Chondrocyte (in vitro differentiated cells): ENCODE results near the gene MTX3. TPM values are rescaled to one million over a fixed set of nuclear protein-coding genes. Genes with fewer than 3 reads are reported as not detected.
A peak's percentile ranks its signal among the peaks of the same experiment; 100 is the strongest.

Experiments
- DNase-seq: peaks from one replicate; pipeline ENCODE4 v3.0.0; 2021; ENCODE audit warnings: mixed read lengths, low spot score
- H3K27ac Mint-ChIP-seq: one replicate; pipeline ENCODE4 v1.8.0; 2021; ENCODE audit warnings: mild to moderate bottlenecking, moderate library complexity, mixed read lengths; ENCODE audit not compliant: unreplicated experiment
- H3K27me3 Mint-ChIP-seq: 2 replicates; pipeline ENCODE4 v1.8.0; 2021; ENCODE audit warnings: low read depth, mixed read lengths
- H3K36me3 Mint-ChIP-seq: 2 replicates; pipeline ENCODE4 v1.8.0; 2021; ENCODE audit warnings: low read depth, mixed read lengths
- H3K4me1 Mint-ChIP-seq: 2 replicates; pipeline ENCODE4 v1.8.0; 2021; ENCODE audit warnings: low read depth, mild to moderate bottlenecking, mixed read lengths
- H3K4me3 Mint-ChIP-seq: one replicate; pipeline ENCODE4 v1.8.0; 2021; ENCODE audit warnings: mild to moderate bottlenecking, moderate library complexity, mixed read lengths; ENCODE audit not compliant: unreplicated experiment
- H3K9me3 Mint-ChIP-seq: 2 replicates; pipeline ENCODE4 v1.8.0; 2021; ENCODE audit warnings: low read depth, mixed read lengths
- total RNA-seq: library from RNA; stranded (reverse); gene quantifications from 3 replicates; pipeline ENCODE4 v1.2.1, GENCODE V29; 2021
- TF ChIP-seq, protein P1 (sequence below): fragments of 200-600 bp; sonication (generic); IDR thresholded peaks from 2 replicates; pipeline ENCODE4 v1.5.0; 2021; ENCODE audit warnings: antibody characterized with exemption, mild to moderate bottlenecking, moderate library complexity

Gene MTX3
- total RNA-seq, 1 donor from 2014 or later: 11.5 TPM

DNA sequence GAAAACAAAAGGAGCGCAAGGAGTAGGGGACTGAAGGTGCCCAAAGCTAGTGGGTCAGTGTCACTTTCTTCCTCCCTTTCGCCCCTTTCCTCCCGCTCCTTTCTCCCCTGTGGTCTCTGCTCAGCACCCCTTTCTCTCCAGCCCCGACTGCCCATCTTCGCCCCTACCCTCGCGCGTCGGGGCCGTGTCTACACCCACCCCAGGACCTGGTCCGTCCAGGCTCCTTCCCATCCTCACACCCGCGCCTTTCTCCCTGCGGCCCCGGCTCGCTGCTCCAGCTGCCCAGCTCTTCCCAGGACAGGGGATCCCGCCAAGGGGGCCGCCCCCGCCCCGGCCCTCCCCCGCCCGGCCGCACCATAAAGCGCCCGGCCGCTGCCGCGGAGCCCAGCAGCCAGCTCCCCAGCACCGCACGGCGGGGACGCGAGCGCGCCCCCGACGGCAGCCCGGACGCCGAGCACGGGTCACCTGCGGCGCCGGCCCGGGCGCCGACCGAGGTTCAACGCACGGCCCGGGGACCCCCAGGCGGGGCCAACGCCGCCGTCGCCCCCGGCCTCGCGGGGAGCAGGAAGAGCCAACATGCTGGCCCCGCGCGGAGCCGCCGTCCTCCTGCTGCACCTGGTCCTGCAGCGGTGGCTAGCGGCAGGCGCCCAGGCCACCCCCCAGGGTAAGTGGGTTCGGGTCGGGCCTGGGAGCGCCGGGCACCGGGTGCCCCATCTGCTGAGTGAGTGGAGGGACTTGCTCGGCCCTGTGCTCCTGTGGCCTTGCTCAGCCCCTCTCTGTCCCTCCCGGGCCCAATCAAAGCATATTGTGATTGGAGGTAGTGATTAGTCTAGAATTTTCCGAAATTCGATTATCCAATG lies 44.1 kb upstream of the MTX3 start, which contains the start of gene THBS4:
THBS4 (plus strand) TSS at position 387 of the 860 bp plus-strand sequence; CDS start at position 577, 190 bp downstream.
- Mint-ChIP-seq H3K4me1 (peaks cover 9% of the 10 kb centered on the region), H3K36me3 (peaks cover 6% of the 10 kb centered on the region), H3K27me3 (peaks cover 71% of the 10 kb centered on the region), H3K4me3 (peak within 1 kb of the TSS; percentile 62), H3K27ac (no peak within 1 kb of the TSS), H3K9me3 (peaks cover 2% of the 10 kb centered on the region)
- TF ChIP-seq, protein P1, sequence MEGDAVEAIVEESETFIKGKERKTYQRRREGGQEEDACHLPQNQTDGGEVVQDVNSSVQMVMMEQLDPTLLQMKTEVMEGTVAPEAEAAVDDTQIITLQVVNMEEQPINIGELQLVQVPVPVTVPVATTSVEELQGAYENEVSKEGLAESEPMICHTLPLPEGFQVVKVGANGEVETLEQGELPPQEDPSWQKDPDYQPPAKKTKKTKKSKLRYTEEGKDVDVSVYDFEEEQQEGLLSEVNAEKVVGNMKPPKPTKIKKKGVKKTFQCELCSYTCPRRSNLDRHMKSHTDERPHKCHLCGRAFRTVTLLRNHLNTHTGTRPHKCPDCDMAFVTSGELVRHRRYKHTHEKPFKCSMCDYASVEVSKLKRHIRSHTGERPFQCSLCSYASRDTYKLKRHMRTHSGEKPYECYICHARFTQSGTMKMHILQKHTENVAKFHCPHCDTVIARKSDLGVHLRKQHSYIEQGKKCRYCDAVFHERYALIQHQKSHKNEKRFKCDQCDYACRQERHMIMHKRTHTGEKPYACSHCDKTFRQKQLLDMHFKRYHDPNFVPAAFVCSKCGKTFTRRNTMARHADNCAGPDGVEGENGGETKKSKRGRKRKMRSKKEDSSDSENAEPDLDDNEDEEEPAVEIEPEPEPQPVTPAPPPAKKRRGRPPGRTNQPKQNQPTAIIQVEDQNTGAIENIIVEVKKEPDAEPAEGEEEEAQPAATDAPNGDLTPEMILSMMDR: no peak
- no peak for DNase-seq

DNA sequence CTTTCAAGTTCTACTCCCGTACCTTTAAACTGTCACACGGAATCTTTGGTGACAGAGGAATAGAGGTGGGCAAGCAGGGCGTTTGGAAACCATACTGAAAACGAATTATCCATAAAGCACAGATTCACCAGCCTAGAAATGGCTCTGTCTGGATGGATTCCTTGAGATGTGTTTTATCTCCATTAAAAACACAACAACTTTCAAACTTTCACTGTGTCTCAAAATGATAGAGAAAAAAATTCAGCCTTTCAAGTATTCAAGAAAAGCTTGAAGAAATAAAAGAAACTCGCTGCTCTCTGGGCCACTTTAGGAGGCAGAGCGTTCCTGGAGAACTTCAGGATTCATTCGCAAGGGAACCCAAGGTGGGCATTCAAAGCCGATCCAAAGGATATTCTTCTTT lies 43.5 kb upstream of the MTX3 start:
- Mint-ChIP-seq H3K9me3 (peaks cover 2% of the 10 kb centered on the region), H3K4me1 (peaks cover 9% of the 10 kb centered on the region), H3K4me3 (peak overlapping the region; percentile 62), H3K27me3 (peaks cover 65% of the 10 kb centered on the region), H3K36me3 (peaks cover 4% of the 10 kb centered on the region), H3K27ac (no peak overlapping the region)
- DNase-seq: no peak
- TF ChIP-seq, protein P1: no peak

DNA sequence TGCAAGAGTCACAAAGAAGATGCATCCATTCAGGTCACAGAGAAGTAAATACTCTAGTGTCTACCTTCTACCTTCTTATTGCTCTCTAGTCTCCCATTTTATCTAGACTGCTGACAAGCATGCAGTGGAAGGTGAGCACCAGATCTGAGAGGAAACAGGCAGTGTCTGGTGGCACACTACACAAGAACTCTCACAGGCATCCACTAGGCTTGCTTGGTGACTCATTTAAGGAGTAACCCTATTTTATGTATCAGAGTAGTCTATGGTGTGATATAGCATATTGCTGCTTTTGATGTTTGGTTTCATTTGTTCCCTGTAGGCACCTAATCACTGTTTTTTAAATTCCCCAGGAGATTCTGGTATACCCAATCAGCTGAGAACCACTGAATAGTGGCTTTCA lies 42.5 kb upstream of the MTX3 start:
- H3K36me3 Mint-ChIP-seq: peaks cover 4% of the 10 kb centered on the region
- no peak overlapping the region for H3K27ac Mint-ChIP-seq
- H3K4me1 Mint-ChIP-seq: peaks cover 9% of the 10 kb centered on the region
- H3K9me3 Mint-ChIP-seq: peaks cover 2% of the 10 kb centered on the region
- DNase-seq: no peak
- H3K4me3 Mint-ChIP-seq: no peak overlapping the region
- TF ChIP-seq, protein P1: no peak
- peaks cover 60% of the 10 kb centered on the region for H3K27me3 Mint-ChIP-seq

DNA sequence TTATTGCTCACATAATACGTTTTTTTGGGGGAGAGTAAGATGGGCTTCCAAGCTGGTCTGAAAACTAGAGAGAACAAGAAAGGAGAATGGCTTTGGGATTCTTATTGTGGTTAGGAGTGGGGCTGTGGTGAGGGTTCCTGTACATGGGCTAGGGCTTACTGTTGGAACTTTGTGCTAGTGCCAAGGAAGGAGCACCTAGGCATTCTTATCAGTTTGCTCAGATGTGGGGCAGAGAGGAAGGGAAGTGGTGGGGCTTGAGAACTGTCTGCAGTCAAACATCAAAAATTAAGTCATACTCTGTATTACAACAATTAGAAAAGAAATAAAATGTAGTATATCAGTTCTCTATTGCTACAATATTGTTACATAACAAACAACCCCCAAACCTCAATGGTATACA lies 40.0 kb upstream of the MTX3 start:
- Mint-ChIP-seq H3K9me3 (no peaks in the 10 kb centered on the region), H3K27ac (no peak overlapping the region), H3K27me3 (peaks cover 52% of the 10 kb centered on the region), H3K36me3 (peaks cover 6% of the 10 kb centered on the region), H3K4me1 (peaks cover 9% of the 10 kb centered on the region), H3K4me3 (no peak overlapping the region)
- DNase-seq: no peak
- TF ChIP-seq, protein P1: no peak

DNA sequence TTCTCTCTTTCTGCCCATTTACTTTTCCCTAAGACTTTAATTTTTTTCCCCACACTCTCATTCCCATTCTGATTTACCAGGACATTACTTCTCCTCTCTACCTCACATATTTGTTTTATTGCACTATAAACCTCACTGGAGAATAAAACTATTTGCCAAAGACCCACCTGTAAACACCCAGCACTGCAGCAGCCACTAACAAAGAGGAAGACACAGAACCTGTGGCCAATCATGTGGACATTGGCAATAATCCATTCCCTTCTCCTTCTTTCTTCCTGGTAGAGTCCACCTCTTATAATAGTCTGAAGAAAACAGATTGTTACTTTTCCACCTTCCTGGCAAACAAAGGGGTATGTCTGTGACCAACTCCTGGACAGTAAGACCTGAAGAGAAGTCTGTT lies 35.8 kb upstream of the MTX3 start:
- TF ChIP-seq, protein P1: no peak
- Mint-ChIP-seq H3K36me3 (peaks cover 2% of the 10 kb centered on the region), H3K27me3 (peaks cover 26% of the 10 kb centered on the region)

More for the DNA sequence above, 35.8 kb upstream of the MTX3 start:
- no peak for DNase-seq
- no peaks in the 10 kb centered on the region for H3K4me1 Mint-ChIP-seq
- H3K27ac Mint-ChIP-seq: no peak overlapping the region
- no peaks in the 10 kb centered on the region for H3K9me3 Mint-ChIP-seq
- no peak overlapping the region for H3K4me3 Mint-ChIP-seq
